Ovary (tissue), 3 donors: ENCODE measurements around the gene STXBP4.

ENCODE experiments used
- EP300 ChIP-seq: sonication (generic); formaldehyde crosslinking; IDR thresholded peaks from one replicate; pipeline ENCODE4 v1.6.1; 2017; ENCODE audit warnings: antibody characterized with exemption
- POLR2A ChIP-seq: fragments of 450-650 bp; IDR thresholded peaks from one replicate; pipeline ENCODE4 v1.6.1; 2017; ENCODE audit warnings: antibody characterized with exemption, mild to moderate bottlenecking, moderate library complexity
- TF ChIP-seq, protein P1 (sequence below), 3 donors: fragments of 450-650 bp in 2 of 3; fragments of 200-600 bp in 1 of 3; IDR thresholded peaks; one replicate each; pipeline versions ENCODE4 v1.5.1 to v1.8.0; 2016 to 2022; ENCODE audit warnings: antibody characterized with exemption in 3 of 3, mild to moderate bottlenecking in 1 of 3
- donor health status: DM: no; HTN: no; CAD: no.

DNA sequence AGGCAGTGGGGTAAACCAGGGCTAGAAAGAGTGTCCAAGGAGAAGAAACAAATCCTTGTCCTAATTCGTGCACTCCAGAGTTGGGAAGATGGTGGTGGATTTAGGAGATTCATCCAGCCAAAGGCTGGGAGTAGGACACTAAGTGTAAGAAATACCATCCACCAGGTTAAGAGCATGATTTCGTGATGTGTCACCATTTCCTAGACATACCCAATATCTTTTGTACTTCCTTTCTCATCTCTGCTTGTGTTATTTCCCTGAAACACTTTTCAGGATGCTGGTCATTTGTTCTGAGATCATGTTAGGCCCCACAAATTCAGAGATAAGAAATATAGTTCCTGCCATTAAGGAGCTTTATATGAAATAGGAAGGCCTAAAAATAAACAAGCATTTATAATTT, 189.9 kb downstream of the STXBP4 start:
- TF ChIP-seq POLR2A (no peak), EP300 (no peak)
- TF ChIP-seq, protein P1, sequence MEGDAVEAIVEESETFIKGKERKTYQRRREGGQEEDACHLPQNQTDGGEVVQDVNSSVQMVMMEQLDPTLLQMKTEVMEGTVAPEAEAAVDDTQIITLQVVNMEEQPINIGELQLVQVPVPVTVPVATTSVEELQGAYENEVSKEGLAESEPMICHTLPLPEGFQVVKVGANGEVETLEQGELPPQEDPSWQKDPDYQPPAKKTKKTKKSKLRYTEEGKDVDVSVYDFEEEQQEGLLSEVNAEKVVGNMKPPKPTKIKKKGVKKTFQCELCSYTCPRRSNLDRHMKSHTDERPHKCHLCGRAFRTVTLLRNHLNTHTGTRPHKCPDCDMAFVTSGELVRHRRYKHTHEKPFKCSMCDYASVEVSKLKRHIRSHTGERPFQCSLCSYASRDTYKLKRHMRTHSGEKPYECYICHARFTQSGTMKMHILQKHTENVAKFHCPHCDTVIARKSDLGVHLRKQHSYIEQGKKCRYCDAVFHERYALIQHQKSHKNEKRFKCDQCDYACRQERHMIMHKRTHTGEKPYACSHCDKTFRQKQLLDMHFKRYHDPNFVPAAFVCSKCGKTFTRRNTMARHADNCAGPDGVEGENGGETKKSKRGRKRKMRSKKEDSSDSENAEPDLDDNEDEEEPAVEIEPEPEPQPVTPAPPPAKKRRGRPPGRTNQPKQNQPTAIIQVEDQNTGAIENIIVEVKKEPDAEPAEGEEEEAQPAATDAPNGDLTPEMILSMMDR (IDR thresholded peaks at IDR 0.05) = no peak
